Smooth muscle cell (in vitro differentiated cells): ENCODE measurements around the gene NHERF2. TPM values are rescaled to one million over a fixed set of nuclear protein-coding genes. Genes with fewer than 3 reads are reported as not detected.

ENCODE experiments used
- DNase-seq: peaks from one replicate; lab custom pipeline; 2025; ENCODE audit not compliant: unreplicated experiment; lab: John Stamatoyannopoulos, UW
- H2AFZ ChIP-seq: fragments of 200-600 bp; sonication (generic); 2 replicates; pipeline ENCODE4 v1.6.0; 2016; ENCODE audit warnings: antibody characterized with exemption, low read depth, mild to moderate bottlenecking
- H3F3A ChIP-seq: fragments of 200-600 bp; sonication (generic); 2 replicates; pipeline ENCODE4 v1.6.0; 2017; ENCODE audit warnings: antibody characterized with exemption, low read depth
- H3K27ac ChIP-seq: fragments of 200-600 bp; sonication (generic); 2 replicates; pipeline ENCODE4 v1.5.1; 2016; ENCODE audit warnings: low read depth, mild to moderate bottlenecking
- H3K27me3 ChIP-seq: fragments of 200-600 bp; sonication (generic); 2 replicates; pipeline ENCODE4 v1.6.1; 2016; ENCODE audit warnings: low read depth, mild to moderate bottlenecking
- H3K36me3 ChIP-seq: fragments of 200-600 bp; sonication (generic); 2 replicates; pipeline ENCODE4 v1.5.1; 2016; ENCODE audit warnings: low read depth
- H3K4me1 ChIP-seq: fragments of 200-600 bp; sonication (generic); 2 replicates; pipeline ENCODE4 v1.5.1; 2016; ENCODE audit warnings: low read depth
- H3K4me2 ChIP-seq: fragments of 200-600 bp; sonication (generic); 2 replicates; pipeline ENCODE4 v1.6.0; 2016; ENCODE audit warnings: mild to moderate bottlenecking
- H3K4me3 ChIP-seq: fragments of 200-600 bp; sonication (generic); 2 replicates; pipeline ENCODE4 v1.5.1; 2016; ENCODE audit warnings: mild to moderate bottlenecking
- H3K79me2 ChIP-seq: fragments of 200-600 bp; sonication (generic); 2 replicates; pipeline ENCODE4 v1.6.0; 2016; ENCODE audit warnings: low read depth, mild to moderate bottlenecking
- H3K9ac ChIP-seq: fragments of 200-600 bp; sonication (generic); 2 replicates; pipeline ENCODE4 v1.6.0; 2016; ENCODE audit warnings: low read depth
- H3K9me3 ChIP-seq: fragments of 200-600 bp; sonication (generic); replicated peaks from 2 replicates; pipeline ENCODE4 v1.5.1; 2016; ENCODE audit warnings: low read depth
- H4K20me1 ChIP-seq: fragments of 200-600 bp; sonication (generic); 2 replicates; pipeline ENCODE4 v1.6.0; 2016; ENCODE audit warnings: low read depth
- whole genome bisulfite sequencing: methylation state at CpG from one replicate; pipeline ENCODE4 v1.1.7; 2016; ENCODE audit warnings: low lambda C conversion rate; 5-methylcytosine and 5-hydroxymethylcytosine counted together
- polyA plus RNA-seq: library from polyadenylated mRNA; unstranded; fragments of >200 nt; fragmentation: Nextera tagmentation; extraction: Ambion mirVana; gene quantifications from 2 replicates; pipeline ENCODE4 v1.2.1, GENCODE V29; 2016
- total RNA-seq: library from RNA; depleted of rRNA; stranded (reverse); fragments of >200 nt; gene quantifications from 2 replicates; pipeline ENCODE4 v1.2.3, GENCODE V29; 2014
- TF ChIP-seq, protein P1 (sequence below): fragments of 200-600 bp; sonication (generic); IDR thresholded peaks from 2 replicates; pipeline ENCODE4 v1.5.1; 2017; ENCODE audit warnings: borderline replicate concordance, mild to moderate bottlenecking, antibody characterized with exemption; ENCODE audit not compliant: insufficient read depth, poor library complexity, severe bottlenecking

Gene NHERF2
- total and polyA plus RNA-seq, 2 experiments from 2014 or later: 14.4 to 40.2 TPM

DNA sequence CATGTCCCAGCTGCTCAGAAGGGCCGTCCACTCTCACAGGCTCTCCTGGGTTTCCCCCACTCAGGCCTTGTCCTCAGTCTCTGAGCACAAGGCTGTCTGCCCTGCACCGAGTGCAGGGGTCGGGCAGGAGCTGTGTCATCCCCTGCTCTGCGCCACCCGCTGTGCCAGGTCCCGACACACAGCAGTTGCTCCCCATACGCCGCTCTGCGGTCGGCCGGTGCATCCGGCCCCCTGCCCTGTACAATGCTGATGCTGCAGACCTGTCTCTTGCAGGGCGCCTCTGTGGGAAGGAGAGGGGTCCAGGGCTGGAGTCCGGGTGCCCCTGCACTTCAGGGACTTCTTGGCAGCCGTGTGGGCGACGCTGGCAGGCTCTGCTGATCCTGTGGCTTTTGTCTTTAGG lies 27.2 kb downstream of the NHERF2 start:
- no peak for DNase-seq

DNA sequence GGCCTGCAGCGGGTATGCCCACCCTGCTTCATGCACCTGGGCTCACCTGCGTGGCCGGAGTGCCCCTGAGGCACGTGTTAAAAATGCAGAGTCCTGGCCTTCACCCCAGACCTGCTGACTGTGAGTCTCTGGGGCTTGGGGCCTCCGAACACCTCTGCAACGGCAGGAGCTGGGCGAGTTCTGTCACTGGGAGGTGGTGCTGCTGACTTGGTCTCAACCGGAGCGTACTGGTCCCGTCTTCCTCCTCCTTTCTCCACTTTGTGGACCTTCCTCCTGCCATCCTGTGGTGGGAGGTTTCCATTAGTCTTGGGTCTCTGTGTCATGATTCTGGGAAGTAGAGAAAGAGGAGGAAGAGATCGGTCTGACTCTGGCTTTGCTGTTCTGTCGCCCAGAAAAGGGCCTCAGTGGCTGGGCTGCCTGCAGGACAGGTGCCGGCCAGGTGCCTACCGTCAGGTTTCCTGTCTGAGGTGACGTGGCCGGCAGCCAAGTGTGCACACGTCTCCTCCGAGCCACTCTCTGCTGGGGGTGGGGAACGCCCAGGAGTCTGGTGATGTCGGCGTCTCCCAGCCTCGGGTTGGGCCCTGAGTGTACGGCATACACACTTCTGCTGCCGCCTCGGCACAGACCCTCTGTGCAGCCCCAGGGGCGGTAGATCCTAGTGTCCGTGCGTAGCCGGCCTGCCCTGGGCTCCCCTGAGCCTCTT lies 28.0 kb downstream of the NHERF2 start:
- Histone ChIP-seq H3K79me2 (peaks cover 14% of the 10 kb centered on the region), H3K4me3 (no peak overlapping the region), H3K4me1 (no peaks in the 10 kb centered on the region), H3K27me3 (no peaks in the 10 kb centered on the region), H3F3A (no peaks in the 10 kb centered on the region), H3K27ac (no peak overlapping the region), H3K9me3 (no peaks in the 10 kb centered on the region), H3K36me3 (no peaks in the 10 kb centered on the region), H4K20me1 (no peaks in the 10 kb centered on the region), H2AFZ (no peak overlapping the region), H3K4me2 (no peak overlapping the region), H3K9ac (no peak overlapping the region)
- TF ChIP-seq, protein P1, sequence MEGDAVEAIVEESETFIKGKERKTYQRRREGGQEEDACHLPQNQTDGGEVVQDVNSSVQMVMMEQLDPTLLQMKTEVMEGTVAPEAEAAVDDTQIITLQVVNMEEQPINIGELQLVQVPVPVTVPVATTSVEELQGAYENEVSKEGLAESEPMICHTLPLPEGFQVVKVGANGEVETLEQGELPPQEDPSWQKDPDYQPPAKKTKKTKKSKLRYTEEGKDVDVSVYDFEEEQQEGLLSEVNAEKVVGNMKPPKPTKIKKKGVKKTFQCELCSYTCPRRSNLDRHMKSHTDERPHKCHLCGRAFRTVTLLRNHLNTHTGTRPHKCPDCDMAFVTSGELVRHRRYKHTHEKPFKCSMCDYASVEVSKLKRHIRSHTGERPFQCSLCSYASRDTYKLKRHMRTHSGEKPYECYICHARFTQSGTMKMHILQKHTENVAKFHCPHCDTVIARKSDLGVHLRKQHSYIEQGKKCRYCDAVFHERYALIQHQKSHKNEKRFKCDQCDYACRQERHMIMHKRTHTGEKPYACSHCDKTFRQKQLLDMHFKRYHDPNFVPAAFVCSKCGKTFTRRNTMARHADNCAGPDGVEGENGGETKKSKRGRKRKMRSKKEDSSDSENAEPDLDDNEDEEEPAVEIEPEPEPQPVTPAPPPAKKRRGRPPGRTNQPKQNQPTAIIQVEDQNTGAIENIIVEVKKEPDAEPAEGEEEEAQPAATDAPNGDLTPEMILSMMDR: no peak
- DNase-seq: no peak
- 97% methylated on average over 28 of the region's 29 CpGs for WGBS

More for the DNA sequence above, 27.2 kb downstream of the NHERF2 start:
- no peak overlapping the region for H3K4me2 ChIP-seq
- 99% methylated on average over 17 of the region's 17 CpGs for WGBS
- peaks cover 22% of the 10 kb centered on the region for H3K79me2 ChIP-seq
- no peak overlapping the region for H3K27ac ChIP-seq
- H3K36me3 ChIP-seq: no peaks in the 10 kb centered on the region
- TF ChIP-seq, protein P1: no peak
- peaks cover 3% of the 10 kb centered on the region for H4K20me1 ChIP-seq
- H2AFZ ChIP-seq: no peak overlapping the region
- H3K9ac ChIP-seq: no peak overlapping the region
- no peaks in the 10 kb centered on the region for H3F3A ChIP-seq
- H3K4me1 ChIP-seq: peaks cover 1% of the 10 kb centered on the region
- H3K4me3 ChIP-seq: no peak overlapping the region
- H3K9me3 ChIP-seq: no peaks in the 10 kb centered on the region
- H3K27me3 ChIP-seq: no peaks in the 10 kb centered on the region

DNA sequence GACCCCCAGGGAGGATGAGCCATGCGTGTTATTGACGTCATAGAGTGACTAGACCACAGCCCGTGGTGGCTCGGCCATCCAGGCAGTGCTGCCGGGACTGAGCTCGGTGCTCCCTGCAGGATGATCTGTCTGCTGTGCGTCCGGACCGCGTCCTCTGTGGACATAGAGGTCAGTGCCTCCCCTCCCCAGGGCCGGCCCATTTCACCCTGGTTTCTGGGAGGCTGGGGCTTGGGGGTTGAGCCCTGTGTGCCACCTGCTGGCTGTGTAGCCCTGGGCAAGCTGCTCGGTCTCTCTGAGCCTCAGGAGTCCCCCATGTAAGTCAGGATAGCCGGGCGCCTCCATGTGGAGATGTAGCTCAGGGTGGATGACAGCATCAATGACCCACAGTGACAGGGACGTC lies 29.4 kb downstream of the NHERF2 start:
- WGBS: 91% methylated on average over 15 of the region's 15 CpGs
- no peaks in the 10 kb centered on the region for H3K4me1 ChIP-seq
- no peak for DNase-seq
- no peaks in the 10 kb centered on the region for H3K36me3 ChIP-seq
- no peaks in the 10 kb centered on the region for H4K20me1 ChIP-seq
- no peak overlapping the region for H3K4me2 ChIP-seq
- no peaks in the 10 kb centered on the region for H3K27me3 ChIP-seq
- no peaks in the 10 kb centered on the region for H3F3A ChIP-seq
- no peaks in the 10 kb centered on the region for H3K9me3 ChIP-seq
- H3K27ac ChIP-seq: no peak overlapping the region
- H3K9ac ChIP-seq: no peak overlapping the region
- H3K79me2 ChIP-seq: peaks cover 4% of the 10 kb centered on the region
- H3K4me3 ChIP-seq: no peak overlapping the region
- TF ChIP-seq, protein P1: peak; percentile 10
- H2AFZ ChIP-seq: no peak overlapping the region
